Activated T-helper 17 cell treated with anti-CD3 and anti-CD28 coated beads, Interleukin-2, amount 50 U/mL, for 72 hours (primary cell): Measurements from ENCODE around the gene DYNC2LI1. TPM values are rescaled to one million over a fixed set of nuclear protein-coding genes. Genes with fewer than 3 reads are reported as not detected.

Experiments
- ATAC-seq: fragments of 150-1000 bp; cut with Tn5 transposase; replicated peaks from 2 replicates; pipeline ENCODE4 v1.10.0; 2021; ENCODE audit warnings: mild to moderate bottlenecking, moderate library complexity
- H3K27ac Mint-ChIP-seq: one replicate; pipeline ENCODE4 v1.8.0; 2022; ENCODE audit warnings: mixed read lengths
- H3K27me3 Mint-ChIP-seq: one replicate; pipeline ENCODE4 v1.8.0; 2022; ENCODE audit warnings: mixed read lengths
- H3K36me3 Mint-ChIP-seq: one replicate; pipeline ENCODE4 v1.8.0; 2022; ENCODE audit warnings: low read depth, mild to moderate bottlenecking, mixed read lengths
- H3K4me1 Mint-ChIP-seq: one replicate; pipeline ENCODE4 v1.8.0; 2022; ENCODE audit warnings: mixed read lengths
- H3K4me3 Mint-ChIP-seq: one replicate; pipeline ENCODE4 v1.8.0; 2022; ENCODE audit warnings: mild to moderate bottlenecking, mixed read lengths
- H3K9me3 Mint-ChIP-seq: one replicate; pipeline ENCODE4 v1.8.0; 2022; ENCODE audit warnings: mixed read lengths
- total RNA-seq, 2 donors: library from RNA; stranded (reverse); gene quantifications; one replicate each; pipeline ENCODE4 v1.2.3, GENCODE V29; 2022

Gene DYNC2LI1
- total RNA-seq, 2 donors from 2014 or later = 5.7 to 8.1 TPM

DNA sequence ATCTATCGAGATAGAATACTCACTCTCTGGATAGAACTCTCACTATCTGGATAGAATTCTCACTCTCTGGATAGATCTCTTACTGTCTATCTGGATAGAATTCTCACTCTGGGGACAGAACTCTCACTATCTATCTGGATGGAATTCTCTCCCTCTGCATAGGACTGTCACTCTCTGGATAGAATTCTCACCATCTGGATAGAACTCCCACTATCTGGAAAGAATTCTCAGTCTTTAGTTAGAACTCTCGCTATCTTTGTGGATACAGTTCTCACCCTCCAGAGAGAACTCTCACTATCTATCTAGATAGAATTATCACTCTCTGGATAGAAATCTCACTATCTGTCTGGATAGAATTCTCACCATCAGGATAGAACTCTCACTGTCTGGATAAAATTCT lies 81.5 kb downstream of the DYNC2LI1 start:
- Mint-ChIP-seq H3K4me3 (no peak overlapping the region), H3K27ac (no peak overlapping the region), H3K4me1 (no peaks in the 10 kb centered on the region), H3K36me3 (no peaks in the 10 kb centered on the region), H3K27me3 (peaks cover 64% of the 10 kb centered on the region), H3K9me3 (no peaks in the 10 kb centered on the region)
- ATAC-seq = no peak

Other genes with a start within 250 kb of the DYNC2LI1 start
- gene THADA, start 178.0 kb upstream of the DYNC2LI1 start, total RNA-seq = 10 to 100 TPM; 36.3 to 36.9 TPM
- 1 to 10 TPM; 1.3 to 2.1 TPM for gene PLEKHH2, start 136.8 kb upstream of the DYNC2LI1 start, total RNA-seq
- not detected for gene C1GALT1C1L, start 97.6 kb upstream of the DYNC2LI1 start, total RNA-seq
- gene ABCG5, start 64.8 kb downstream of the DYNC2LI1 start, total RNA-seq = not detected
- not detected for gene ABCG8, start 64.9 kb downstream of the DYNC2LI1 start, total RNA-seq
- 100 to 1,000 TPM; 109 to 172 TPM for gene LRPPRC, start 221.9 kb downstream of the DYNC2LI1 start, total RNA-seq